Endothelial cell of umbilical vein (primary cell): ENCODE measurements around the gene ETV3. TPM values are rescaled to one million over a fixed set of nuclear protein-coding genes. Genes with fewer than 3 reads are reported as not detected.

Experiments used
- BruUV-seq: library from RNA; stranded (reverse); fragments of 400-500 nt; replicated peaks from 2 replicates; lab custom pipeline; 2021; lab: Mats Ljungman, UMichigan
- CTCF ChIA-PET: fragments of 300-600, 350-600 bp; sonication (Branson Sonifier 250); formaldehyde crosslinking; loops from one replicate; lab custom pipeline; 2021; ENCODE audit warnings: antibody characterized with exemption, inconsistent platforms; lab: Charles Lee
- POLR2A ChIA-PET: fragments of 300-600, 350-600 bp; sonication (Branson Sonifier 250); formaldehyde crosslinking; loops from one replicate; lab custom pipeline; 2021; ENCODE audit warnings: antibody characterized with exemption, inconsistent platforms; lab: Charles Lee
- DNase-seq: peaks from one replicate; pipeline ENCODE4 v3.0.0-alpha.2; 2011; ENCODE audit warnings: low read depth, low spot score
- FAIRE-seq: peaks from 2 replicates; lab custom pipeline; 2011; peaks lifted over from hg19 to GRCh38; lab: Jason Lieb, UNC
- H2AFZ ChIP-seq: 2 replicates; pipeline ENCODE4 v1.6.0; 2012; ENCODE audit warnings: low read depth, low read length, control low read depth, inconsistent platforms
- H3K27ac ChIP-seq: 2 replicates; pipeline ENCODE4 v1.5.1; 2011; ENCODE audit warnings: low read depth, mild to moderate bottlenecking, control low read depth, low read length, moderate library complexity; ENCODE audit not compliant: insufficient read depth
- H3K27me3 ChIP-seq, 2 experiments: 2 replicates each; pipeline versions ENCODE4 v1.6.0 to v1.6.1; 2011; ENCODE audit warnings: low read length in 2 of 2, mixed read lengths in 1 of 2; ENCODE audit not compliant: control insufficient read depth in 2 of 2, insufficient read depth in 2 of 2
- H3K36me3 ChIP-seq, 2 experiments: 2 replicates in 1 of 2; 3 replicates in 1 of 2; pipeline ENCODE4 v1.5.1; 2011; ENCODE audit warnings: low read length in 2 of 2, mild to moderate bottlenecking in 1 of 2, moderate library complexity in 1 of 2; ENCODE audit not compliant: control insufficient read depth in 2 of 2, insufficient read depth in 2 of 2; ENCODE audit errors: extremely low read depth in 1 of 2
- H3K4me1 ChIP-seq: 3 replicates; pipeline ENCODE4 v1.5.1; 2011; ENCODE audit warnings: mild to moderate bottlenecking, low read length; ENCODE audit not compliant: control insufficient read depth, insufficient read depth; ENCODE audit errors: extremely low read depth
- H3K4me2 ChIP-seq: 2 replicates; pipeline ENCODE4 v1.6.1; 2011; ENCODE audit warnings: low read length, control low read depth, mixed read lengths; ENCODE audit not compliant: insufficient read depth
- H3K4me3 ChIP-seq, 3 experiments: fragments of 200-600 bp in 1 of 3; sonication (generic), shearing (Covaris generic) in 1 of 3; replicated peaks in 1 of 3; 2 replicates each; pipeline ENCODE4 v1.5.1; 2011 to 2016; ENCODE audit warnings: control low read depth in 3 of 3, low read length in 3 of 3, mild to moderate bottlenecking in 2 of 3, inconsistent platforms in 1 of 3, low read depth in 1 of 3, moderate library complexity in 1 of 3; ENCODE audit not compliant: insufficient read depth in 1 of 3
- H3K79me2 ChIP-seq: 2 replicates; pipeline ENCODE4 v1.6.0; 2012; ENCODE audit warnings: low read length, inconsistent platforms; ENCODE audit not compliant: control insufficient read depth, insufficient read depth
- H3K9ac ChIP-seq: replicated peaks from 2 replicates; pipeline ENCODE3; 2011; ENCODE audit warnings: low read length, control low read depth; ENCODE audit not compliant: insufficient read depth; ENCODE audit errors: extremely low read depth
- H3K9me1 ChIP-seq: replicated peaks from 3 replicates; pipeline ENCODE4 v1.6.0; 2011; ENCODE audit warnings: mild to moderate bottlenecking, low read length; ENCODE audit not compliant: control insufficient read depth, insufficient read depth; ENCODE audit errors: extremely low read depth
- H3K9me3 ChIP-seq: replicated peaks from 2 replicates; pipeline ENCODE4 v1.5.1; 2012; ENCODE audit warnings: low read length, inconsistent platforms; ENCODE audit not compliant: control insufficient read depth, insufficient read depth
- H4K20me1 ChIP-seq: replicated peaks from 2 replicates; pipeline ENCODE3; 2011; ENCODE audit warnings: mild to moderate bottlenecking, low read length; ENCODE audit not compliant: control insufficient read depth, insufficient read depth; ENCODE audit errors: extremely low read depth
- FOS ChIP-seq: IDR thresholded peaks from 2 replicates; pipeline ENCODE4 v1.6.1; 2011; ENCODE audit warnings: mild to moderate bottlenecking, low read length, moderate library complexity, borderline replicate concordance; ENCODE audit not compliant: insufficient read depth
- GATA2 ChIP-seq: IDR thresholded peaks from 2 replicates; pipeline ENCODE4 v1.7.0; 2011; ENCODE audit warnings: low read depth, mild to moderate bottlenecking, moderate library complexity, mixed read lengths, low read length; ENCODE audit not compliant: insufficient read length, insufficient read depth
- JUN ChIP-seq: IDR thresholded peaks from 2 replicates; pipeline ENCODE4 v1.6.1; 2011; ENCODE audit warnings: borderline replicate concordance, low read depth; ENCODE audit not compliant: insufficient read length, insufficient read depth
- MYC ChIP-seq: IDR thresholded peaks from one replicate; pipeline ENCODE4 v1.6.1; 2011; ENCODE audit warnings: mild to moderate bottlenecking, low read depth, low read length
- POLR2A ChIP-seq: IDR thresholded peaks from 2 replicates; pipeline ENCODE4 v1.6.1; 2012; ENCODE audit warnings: low read depth, mild to moderate bottlenecking, control low read depth, low read length
- POLR2AphosphoS5 ChIP-seq: IDR thresholded peaks from 2 replicates; pipeline ENCODE4 v1.6.1; 2012; ENCODE audit warnings: low read depth, mild to moderate bottlenecking, control low read depth, low read length, moderate library complexity; ENCODE audit not compliant: insufficient read depth
- dilution Hi-C: fragments of 300-500 bp; cut with MboI; formaldehyde crosslinking; loops from one replicate; pipeline ENCODE4 v1.15.0; 2019; ENCODE audit warnings: low sequenced_read_pairs; ENCODE audit not compliant: extremely low pct_ligation_motif_present
- intact Hi-C: fragments of 100-400 bp; cut with micrococcal nuclease; formaldehyde crosslinking; loops from one replicate; pipeline ENCODE4 v1.10.0; 2022
- polyA plus RNA-seq, 4 experiments: library from polyadenylated mRNA; depleted of rRNA in 3 of 4; stranded (reverse) in 3 of 4; unstranded in 1 of 4; fragments of >200 nt; gene quantifications; 2 replicates each; pipeline versions ENCODE4 v1.2.1 to v1.2.3, GENCODE V29; 2011 to 2012; ENCODE audit warnings: missing spikeins in 1 of 4
- total RNA-seq: library from RNA; stranded (reverse); gene quantifications from 2 replicates; pipeline ENCODE4 v1.2.3, GENCODE V29; 2021

The ETV3 gene
- total and polyA plus RNA-seq, 2 donors (not counting 3 experiments of a cell fraction or from before 2014, with no cell fraction given): 6.8 to 22.3 TPM

DNA sequence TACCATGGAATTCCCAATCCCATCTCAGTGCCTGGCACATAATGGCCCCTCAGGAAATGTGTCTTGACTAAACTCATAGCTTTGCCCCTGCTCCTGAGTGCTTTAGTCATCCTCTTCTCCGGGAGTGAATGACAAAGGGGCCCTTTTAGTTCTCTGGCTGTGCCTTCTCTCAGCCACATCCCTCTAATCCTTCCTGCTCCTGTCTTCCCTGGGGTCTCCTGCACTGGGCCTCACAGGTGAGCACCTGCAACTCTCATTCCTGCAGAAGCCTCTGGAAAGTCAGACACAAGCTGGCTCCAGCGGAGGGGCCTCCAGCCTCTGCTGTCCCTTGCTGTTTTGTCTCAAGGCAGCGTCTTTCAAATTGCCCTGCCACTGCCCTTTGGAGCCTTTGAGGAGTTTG, 24.6 kb downstream of the ETV3 start:
- no TSS peak for BruUV-seq
- peaks cover 9 to 16% of the 10 kb centered on the region in 2 experiments for H3K27me3 ChIP-seq
- ChIA-PET CTCF (interaction anchor here (4.7 kb wide), 1 partner anchor 23 kb away, joined by 29 read pairs; no protein-coding TSS in a partner anchor), POLR2A (no interaction called here)
- H3K79me2 ChIP-seq: no peaks in the 10 kb centered on the region
- FAIRE-seq (no peak), DNase-seq (no peak)
- H3K9me3 ChIP-seq: no peaks in the 10 kb centered on the region
- H2AFZ ChIP-seq: no peak overlapping the region
- TF ChIP-seq GATA2: no peak
- no peak for TF ChIP-seq MYC
- TF ChIP-seq FOS: no peak
- no peak overlapping the region for H3K27ac ChIP-seq
- no peaks in the 10 kb centered on the region for H4K20me1 ChIP-seq
- no peak overlapping the region for H3K4me2 ChIP-seq
- no peaks in the 10 kb centered on the region for H3K4me1 ChIP-seq
- H3K9me1 ChIP-seq: no peaks in the 10 kb centered on the region
- no peak overlapping the region for H3K9ac ChIP-seq
- dilution Hi-C loops (no loop called here), intact Hi-C loops (no loop called here)
- H3K36me3 ChIP-seq: no peaks in the 10 kb centered on the region
- no peak overlapping the region for H3K4me3 ChIP-seq

DNA sequence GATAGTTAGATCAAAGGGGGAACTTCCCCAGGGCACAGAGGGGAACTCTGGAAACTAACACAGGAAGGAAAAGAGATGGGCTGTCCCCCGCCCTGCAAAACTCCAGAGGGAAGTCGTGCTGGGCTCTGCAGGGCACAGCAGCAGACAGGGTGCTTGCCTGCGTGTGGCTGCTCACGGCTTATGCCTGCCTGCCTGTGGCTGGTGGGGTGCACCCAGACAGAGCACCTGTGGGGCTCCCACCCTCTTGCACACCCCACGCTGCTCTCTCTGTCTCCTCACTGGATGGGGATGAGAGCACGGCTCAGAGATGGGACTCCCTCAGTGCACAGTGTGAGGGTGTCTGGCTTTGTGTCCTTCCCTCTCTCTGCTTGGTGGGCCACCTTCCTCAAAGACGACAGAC, 25.1 kb downstream of the ETV3 start:
- Histone ChIP-seq H3K9ac (no peak overlapping the region), H3K36me3 (no peaks in the 10 kb centered on the region), H3K79me2 (no peaks in the 10 kb centered on the region), H2AFZ (no peak overlapping the region), H3K4me2 (no peak overlapping the region), H3K9me1 (no peaks in the 10 kb centered on the region), H4K20me1 (no peaks in the 10 kb centered on the region), H3K9me3 (no peaks in the 10 kb centered on the region), H3K4me1 (no peaks in the 10 kb centered on the region), H3K27ac (no peak overlapping the region), H3K27me3 (peaks cover 9 to 16% of the 10 kb centered on the region in 2 experiments), H3K4me3 (no peak overlapping the region)
- ChIA-PET POLR2A (no interaction called here), CTCF (interaction anchor here (4.7 kb wide), 1 partner anchor 23 kb away, joined by 29 read pairs; no protein-coding TSS in a partner anchor)
- DNase-seq (no peak), FAIRE-seq (no peak)
- intact Hi-C loops (no loop called here), dilution Hi-C loops (no loop called here)
- no TSS peak for BruUV-seq
- TF ChIP-seq POLR2A (no peak), POLR2AphosphoS5 (no peak), JUN (no peak), FOS (no peak)
